Measurements from ENCODE around the gene SIRT5.
A peak's percentile ranks its signal among the peaks of the same experiment; 100 is the strongest.

Gene SIRT5

DNA sequence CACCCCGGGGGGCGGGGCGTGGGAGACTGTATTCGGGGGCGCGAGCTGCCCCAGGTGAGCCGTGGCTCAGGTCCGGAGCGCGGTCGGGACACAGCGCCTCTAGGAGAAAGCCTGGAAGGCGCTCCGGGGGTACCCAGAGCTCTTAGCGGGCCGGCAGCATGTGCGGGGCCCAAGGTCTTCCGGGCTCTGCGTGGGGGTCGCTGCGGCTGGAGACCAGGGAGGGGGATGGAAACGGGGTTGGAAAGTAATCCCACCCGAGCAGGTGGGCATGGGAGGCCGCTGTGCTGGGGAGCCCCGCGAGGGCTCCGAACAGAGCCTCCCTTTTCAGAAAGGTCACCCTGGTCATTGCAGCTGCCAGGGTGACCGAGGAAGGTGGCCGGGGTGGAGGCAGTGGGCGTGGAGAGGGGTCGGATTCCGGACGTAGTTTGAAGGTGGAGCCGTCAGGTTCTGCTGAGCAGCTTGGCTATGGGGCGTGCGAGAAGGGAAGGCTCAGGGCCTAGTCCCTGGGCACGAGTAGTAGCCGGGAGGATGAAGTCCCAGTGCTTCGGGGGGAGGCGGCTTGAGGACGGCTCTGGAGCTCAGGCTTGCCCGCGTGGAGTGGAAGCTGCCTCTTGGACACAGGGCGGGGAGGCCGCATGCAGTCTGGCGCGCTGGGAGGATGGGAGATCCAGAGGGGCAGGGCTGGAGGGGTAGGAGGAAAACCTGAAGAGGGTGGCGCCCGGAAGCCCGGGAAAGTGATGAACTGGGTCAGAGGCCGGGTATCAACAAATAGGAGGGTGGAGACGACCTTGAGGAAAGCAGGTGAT, at the start of gene SIRT5:
SIRT5 (plus strand) TSS at position 31 of the 806 bp plus-strand sequence. CDS start 9,510 bp downstream, outside the sequence.
- DNase-seq (ENCODE audit: low read depth in 2 of 3, low spot score in 1 of 3) = peak; percentile 56 to 74 (median 67)

GRCh38 chr6:13524801-13525508, 49.4 kb upstream of the SIRT5 start:
- DNase-seq (ENCODE audit: low read depth in 2 of 3, low spot score in 1 of 3) = no peak

DNA sequence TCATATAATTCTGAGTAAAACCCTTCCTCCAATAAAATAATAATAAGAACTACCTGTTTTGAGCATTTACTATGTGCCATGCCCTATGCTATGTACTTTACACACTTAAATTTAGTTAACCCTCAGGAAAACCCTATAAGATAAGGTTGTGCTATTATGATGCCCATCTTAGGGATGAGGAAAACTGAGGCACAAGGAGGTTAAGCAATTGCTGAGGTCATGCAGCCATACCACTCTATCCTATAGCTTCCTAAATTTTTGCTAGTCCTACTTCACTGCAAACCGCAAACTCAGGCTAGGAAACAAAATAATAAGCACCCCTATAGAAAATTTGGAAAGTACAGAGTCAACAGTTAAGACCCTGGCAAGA, 48.1 kb upstream of the SIRT5 start:
- DNase-seq (ENCODE audit: low read depth in 2 of 3, low spot score in 1 of 3) = no peak

DNA sequence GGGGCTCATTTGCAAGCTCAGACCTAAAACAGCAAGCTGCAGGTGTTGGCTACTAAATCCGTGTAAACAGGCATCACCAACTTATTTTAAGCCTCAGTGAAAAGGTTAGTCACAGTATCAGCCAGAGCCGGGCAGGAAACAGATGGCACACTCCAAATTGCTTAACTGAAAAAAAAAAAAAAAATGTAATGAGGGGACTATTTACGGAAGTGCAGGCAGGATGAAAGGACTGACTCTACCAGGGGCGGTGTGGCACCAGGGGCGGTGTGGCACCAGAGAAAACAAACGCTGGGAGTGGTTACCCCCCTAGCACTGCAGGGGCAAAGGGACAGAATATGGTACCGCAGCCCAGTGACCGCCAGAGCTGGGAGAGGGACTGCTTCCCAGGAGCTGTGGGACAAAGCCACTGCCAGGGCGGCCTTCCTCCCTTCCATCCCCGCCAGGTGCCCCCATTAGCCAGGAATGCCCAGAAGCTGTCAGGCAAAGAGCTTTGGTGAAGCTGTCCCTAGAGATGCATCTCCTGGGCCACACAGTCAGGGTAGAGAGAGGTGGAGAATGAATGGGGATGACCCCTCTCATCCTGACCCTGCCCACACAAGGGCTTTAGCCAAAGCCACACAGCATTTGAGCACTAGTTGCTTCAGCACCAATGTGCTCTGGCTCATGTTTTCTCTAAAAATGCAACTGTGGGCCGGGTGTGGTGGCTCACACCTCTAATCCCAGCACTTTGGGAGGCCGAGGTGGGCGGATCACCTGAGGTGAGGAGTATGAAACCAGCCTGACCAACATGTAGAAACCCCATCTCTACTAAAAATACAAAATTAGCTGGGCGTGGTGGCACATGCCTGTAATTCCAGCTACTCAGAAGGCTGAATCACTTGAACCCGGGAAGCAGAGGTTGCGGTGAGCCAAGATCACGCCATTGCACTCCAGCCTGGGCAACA, 47.4 kb upstream of the SIRT5 start:
- DNase-seq (ENCODE audit: low read depth in 2 of 3, low spot score in 1 of 3) = no peak

DNA sequence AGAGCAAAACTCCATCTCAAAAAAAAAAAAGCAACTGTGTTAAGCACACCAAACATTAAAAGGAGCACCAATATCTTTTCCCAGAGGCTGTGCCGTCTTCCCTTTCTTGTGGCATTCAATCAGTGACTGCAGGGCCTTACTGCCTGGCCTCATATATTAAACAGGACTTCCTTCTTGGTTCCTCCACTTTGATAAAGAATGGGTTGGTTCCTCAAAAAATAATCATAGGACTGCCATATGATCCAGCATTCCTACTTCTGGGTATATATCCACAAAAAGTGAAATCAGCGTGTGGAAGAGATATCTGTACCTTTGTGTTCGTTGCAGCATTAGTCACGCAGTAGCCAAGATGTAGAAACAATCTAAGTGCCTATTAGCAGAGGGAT, 46.7 kb upstream of the SIRT5 start:
- DNase-seq (ENCODE audit: low read depth in 2 of 3, low spot score in 1 of 3) = no peak

DNA sequence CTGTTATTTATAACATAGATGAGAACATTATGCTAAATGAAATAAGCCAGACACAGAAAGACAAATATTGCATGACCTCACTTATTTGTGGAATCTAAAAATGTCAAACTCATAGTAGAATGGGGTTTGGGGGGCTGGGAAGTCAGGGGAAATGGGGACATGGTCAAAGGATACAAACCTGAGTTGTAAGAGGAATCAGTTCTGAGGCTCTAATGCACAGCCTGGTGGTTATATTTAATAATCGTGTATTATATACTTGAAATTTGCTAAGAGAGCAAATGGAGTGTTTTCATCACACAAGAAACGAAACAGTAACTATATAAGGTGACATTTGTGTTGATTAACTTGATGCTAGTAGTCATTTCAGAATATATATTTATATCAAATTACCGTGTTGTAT, 46.2 kb upstream of the SIRT5 start:
- DNase-seq (ENCODE audit: low read depth in 2 of 3, low spot score in 1 of 3) = no peak

- DNase-seq (ENCODE audit: low read depth in 2 of 3, low spot score in 1 of 3) = no peak
Measured at GRCh38 chr6:13528777-13529343, 45.5 kb upstream of the SIRT5 start.

GRCh38 chr6:13531956-13532355, 42.4 kb upstream of the SIRT5 start:
- no peak for DNase-seq (ENCODE audit: low read depth in 2 of 3, low spot score in 1 of 3)

DNA sequence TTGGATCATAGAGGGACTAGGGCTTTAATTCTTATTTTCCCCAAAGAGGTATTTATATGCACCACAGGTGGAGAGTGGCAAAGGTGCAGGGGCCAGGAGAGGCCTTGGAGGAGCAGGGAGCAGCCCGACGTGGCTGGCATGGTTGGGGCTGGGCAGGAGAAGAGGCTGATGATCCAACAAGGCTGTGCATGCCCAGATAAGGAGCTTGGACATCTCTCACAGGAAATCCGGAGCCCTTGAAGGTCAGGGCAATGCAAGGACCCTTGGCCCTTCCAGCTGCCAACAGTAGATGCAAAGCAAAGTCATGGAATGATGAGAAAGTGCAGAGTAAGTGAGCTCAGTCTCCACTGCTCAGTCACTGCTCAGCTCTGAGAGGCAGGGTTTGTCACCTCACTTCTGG, 39.9 kb upstream of the SIRT5 start:
- DNase-seq (ENCODE audit: low read depth in 2 of 3, low spot score in 1 of 3) = no peak

DNA sequence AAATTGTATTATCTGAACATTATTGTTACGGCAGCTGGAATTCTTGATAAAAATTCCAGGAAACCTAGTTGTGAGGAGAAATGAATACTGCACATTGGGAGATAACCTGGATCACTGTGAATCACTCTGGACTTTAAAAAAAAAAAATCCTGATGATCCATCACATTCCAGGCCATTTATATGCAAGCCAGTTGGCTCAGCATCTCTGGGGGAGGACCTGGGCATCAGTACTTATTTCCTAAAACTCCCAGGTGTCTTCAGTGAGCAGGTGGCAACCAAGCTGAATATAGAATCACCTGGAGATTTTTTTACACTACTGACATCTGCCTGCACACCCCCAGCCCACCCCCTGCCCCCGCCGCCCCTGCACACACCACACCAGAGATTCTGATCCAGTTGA, 39.1 kb upstream of the SIRT5 start:
- DNase-seq (ENCODE audit: low read depth in 2 of 3, low spot score in 1 of 3) = no peak

GRCh38 chr6:13536796-13537526, 37.4 kb upstream of the SIRT5 start:
- no peak for DNase-seq (ENCODE audit: low read depth in 2 of 3, low spot score in 1 of 3)

DNA sequence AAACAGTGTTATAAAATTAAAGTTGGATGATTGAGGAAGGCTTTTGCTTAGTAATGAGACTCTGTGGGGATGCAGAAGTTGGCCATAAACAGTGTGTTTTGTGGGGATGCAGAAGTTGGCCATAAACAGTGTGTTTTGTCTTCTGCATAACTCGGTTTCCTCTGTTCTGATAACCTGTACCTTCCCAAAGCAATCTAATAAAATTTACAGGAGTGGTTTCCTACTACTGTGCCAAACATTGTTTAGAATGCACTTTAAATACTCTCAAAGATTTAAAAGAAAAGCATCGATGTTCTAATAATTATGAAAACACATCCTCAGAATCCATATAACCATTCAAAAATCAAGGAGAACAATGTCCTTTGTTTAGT, 36.9 kb upstream of the SIRT5 start:
- no peak for DNase-seq (ENCODE audit: low read depth in 2 of 3, low spot score in 1 of 3)

- DNase-seq (ENCODE audit: low read depth in 2 of 3, low spot score in 1 of 3) = no peak
Measured at GRCh38 chr6:13538084-13538483, 36.3 kb upstream of the SIRT5 start.

GRCh38 chr6:13538600-13538999, 35.8 kb upstream of the SIRT5 start:
- no peak for DNase-seq (ENCODE audit: low read depth in 2 of 3, low spot score in 1 of 3)

DNA sequence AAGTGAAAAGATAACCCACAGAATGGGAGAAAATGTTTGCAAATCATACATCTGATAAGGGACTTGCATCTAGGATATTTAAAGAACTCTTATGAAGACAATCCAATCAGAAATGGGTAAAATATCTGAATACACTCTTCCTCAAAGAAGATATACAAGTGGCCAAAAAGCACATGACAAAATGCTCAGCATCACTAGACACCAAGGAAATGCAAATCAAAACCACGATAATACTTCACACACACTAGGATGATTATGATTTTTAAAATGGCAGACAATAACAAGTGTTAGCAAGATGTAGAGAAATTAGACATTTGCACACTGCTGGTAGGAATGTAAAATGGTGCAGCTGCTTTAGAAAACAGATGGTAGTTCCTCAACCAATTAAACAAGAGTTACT, 34.8 kb upstream of the SIRT5 start:
- no peak for DNase-seq (ENCODE audit: low read depth in 2 of 3, low spot score in 1 of 3)

DNA sequence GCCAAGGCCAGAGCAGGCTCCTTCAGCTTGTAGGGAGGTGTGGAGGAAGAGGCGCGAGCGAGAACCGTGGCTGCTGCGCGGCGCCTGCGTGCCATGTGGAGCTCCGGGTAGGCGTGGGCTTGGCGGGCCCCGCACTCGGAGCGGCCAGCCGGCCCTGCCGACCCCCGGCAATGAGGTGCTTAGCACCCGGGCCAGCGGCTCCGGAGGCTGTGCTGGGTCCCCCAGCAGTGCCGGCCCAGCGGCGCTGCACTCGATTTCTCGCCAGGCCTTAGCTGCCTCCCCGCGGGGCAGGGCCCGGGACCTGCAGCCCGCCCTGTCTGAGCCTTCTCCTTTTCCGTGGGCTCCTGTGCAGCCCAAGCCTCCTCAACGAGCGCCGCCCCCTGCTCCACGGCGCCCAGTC, 32.9 kb upstream of the SIRT5 start:
- no peak for DNase-seq (ENCODE audit: low read depth in 2 of 3, low spot score in 1 of 3)

GRCh38 chr6:13544454-13545186, 29.8 kb upstream of the SIRT5 start:
- DNase-seq (ENCODE audit: low read depth in 2 of 3, low spot score in 1 of 3) = no peak

DNA sequence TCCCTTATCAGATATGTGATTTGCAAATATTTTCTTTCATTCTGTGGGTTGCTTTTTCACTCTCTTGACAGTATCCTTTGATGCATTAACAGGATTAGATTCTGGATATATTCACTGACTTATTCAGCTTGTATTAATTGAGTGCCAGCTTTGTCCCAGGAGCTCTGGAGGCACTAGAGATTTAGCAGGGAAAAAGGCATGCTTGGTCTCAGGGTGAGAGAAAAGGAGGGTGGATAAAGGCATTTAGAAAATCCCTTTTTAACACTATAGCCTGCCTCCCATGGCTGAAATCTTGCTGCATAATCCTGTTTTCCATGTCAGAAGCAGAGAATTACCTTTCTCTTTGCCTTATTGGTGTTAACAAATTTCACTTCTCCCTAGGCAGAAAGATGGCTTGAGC, 28.5 kb upstream of the SIRT5 start:
- no peak for DNase-seq (ENCODE audit: low read depth in 2 of 3, low spot score in 1 of 3)

GRCh38 chr6:13548500-13549210, 25.7 kb upstream of the SIRT5 start:
- DNase-seq (ENCODE audit: low read depth in 2 of 3, low spot score in 1 of 3) = no peak

All from stimulated activated CD4-positive, alpha-beta T cell treated with anti-CD3 and anti-CD28 coated beads, Interleukin-12 subunit alpha, Interleukin-12 subunit beta, amount 100 ng/mL, for 48 hours (primary cell).